Measurements from ENCODE around the gene PRKD2.

Gene PRKD2

DNA sequence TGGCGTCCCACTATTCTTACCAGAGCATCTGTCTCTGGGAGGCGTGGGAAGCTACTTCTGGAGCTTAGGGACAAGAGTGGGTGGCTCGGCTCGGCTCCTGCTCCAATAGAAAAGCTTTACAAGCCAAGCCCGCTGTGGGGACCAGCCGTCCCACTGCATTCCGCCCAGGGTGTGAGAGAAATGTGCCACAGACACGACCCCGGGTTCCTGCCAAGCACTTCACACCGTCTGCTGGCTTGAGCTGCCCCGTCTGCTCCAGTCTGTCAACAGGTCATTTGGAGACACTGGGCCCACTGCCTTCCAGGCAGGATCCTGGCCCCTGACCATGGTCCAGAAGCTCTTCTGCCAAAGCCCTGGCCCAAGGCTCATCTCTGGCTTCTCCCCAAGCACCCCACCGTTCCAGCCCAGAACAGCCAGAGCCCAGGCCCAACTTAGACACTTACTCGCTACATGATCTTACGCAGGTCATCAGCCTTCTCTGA, 22.4 kb upstream of the PRKD2 start:
- FAIRE-seq: no peak

DNA sequence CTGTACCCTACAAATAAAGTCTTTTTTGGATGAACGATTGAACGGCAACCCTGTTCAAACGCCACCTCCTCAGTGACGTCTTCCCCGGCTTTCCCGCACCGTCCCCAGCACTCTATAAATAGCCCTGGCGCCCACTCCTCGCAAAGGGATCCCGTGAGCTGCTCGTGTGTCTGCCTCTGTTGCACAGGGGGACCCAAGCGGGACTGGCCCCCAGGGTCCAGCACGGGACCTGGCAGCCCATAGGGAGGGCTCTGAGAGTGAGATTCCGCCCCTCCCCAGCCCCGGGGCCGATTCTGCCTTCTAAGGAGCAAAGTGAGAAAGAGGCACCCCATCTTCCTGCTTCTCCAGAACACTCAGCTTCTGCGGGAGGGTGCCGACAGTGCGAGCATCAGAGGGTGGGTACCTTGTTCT, 20.9 kb upstream of the PRKD2 start:
- FAIRE-seq: no peak

GRCh38 chr19:46737298-46737654, 20.4 kb upstream of the PRKD2 start:
- no peak for FAIRE-seq

DNA sequence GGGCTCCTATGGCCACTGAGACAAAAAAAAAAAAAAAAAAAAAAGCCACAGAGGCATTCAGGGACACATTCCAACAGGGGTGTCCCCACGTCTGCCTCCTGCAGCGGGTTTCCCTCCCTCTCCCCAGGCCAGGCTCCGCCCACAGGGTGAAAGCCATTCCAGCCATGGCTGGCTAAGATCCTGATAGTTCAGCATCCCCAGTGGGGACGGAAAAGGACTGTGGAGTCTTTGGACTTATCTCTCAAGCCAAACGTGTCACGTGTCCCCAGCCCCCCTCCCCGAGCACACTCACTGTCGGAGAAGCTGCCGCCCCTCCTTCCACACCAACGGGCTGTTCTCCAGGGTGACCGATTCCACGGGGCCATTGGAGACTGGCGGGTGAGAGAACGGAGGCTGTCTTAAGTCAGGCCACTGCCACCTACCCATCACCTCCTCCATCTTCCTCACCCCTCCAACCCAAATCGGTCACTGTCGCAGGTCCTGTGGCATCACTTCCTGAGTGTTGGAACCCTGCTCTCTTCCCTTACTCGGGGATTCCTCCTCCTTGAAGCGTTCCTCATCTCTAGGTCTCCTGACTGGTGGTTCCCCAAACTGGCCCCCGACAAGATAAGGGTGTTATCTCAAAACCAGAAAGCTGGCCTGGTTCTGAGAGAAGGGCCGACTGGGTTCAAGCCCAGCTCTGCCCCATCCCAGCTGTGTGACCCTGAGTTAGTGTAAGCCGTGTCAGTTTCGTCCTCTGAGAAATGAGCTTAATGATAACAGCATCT, 19.8 kb upstream of the PRKD2 start:
- no peak for FAIRE-seq

DNA sequence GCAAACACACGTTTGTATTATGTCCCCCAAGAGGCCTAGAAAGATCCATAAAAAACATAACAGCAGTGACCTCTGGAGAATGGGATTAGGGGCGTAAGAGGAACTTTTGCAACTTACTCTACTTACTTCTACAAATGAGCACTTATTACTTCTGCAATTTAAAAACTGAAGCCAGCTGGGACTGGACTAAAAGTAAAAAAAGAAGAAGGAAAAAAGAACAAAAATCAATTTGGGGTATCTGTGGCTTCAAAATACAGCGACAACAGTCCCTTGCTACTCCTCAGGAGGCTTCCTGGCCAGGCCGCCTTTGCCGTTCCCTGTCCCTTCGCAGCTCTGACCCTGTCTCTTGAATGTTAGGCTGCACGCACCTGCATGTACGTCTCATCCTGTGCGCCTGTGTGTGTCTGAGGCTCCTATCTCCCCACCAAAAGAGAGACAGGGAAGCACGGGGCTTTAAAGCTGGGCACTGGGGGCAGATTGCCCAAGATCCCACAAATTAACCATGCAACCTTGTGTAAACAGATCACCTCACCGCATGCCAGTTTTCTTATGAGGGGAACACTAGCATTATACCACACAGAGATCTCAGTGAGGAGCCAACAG, 16.9 kb upstream of the PRKD2 start:
- no peak for FAIRE-seq

DNA sequence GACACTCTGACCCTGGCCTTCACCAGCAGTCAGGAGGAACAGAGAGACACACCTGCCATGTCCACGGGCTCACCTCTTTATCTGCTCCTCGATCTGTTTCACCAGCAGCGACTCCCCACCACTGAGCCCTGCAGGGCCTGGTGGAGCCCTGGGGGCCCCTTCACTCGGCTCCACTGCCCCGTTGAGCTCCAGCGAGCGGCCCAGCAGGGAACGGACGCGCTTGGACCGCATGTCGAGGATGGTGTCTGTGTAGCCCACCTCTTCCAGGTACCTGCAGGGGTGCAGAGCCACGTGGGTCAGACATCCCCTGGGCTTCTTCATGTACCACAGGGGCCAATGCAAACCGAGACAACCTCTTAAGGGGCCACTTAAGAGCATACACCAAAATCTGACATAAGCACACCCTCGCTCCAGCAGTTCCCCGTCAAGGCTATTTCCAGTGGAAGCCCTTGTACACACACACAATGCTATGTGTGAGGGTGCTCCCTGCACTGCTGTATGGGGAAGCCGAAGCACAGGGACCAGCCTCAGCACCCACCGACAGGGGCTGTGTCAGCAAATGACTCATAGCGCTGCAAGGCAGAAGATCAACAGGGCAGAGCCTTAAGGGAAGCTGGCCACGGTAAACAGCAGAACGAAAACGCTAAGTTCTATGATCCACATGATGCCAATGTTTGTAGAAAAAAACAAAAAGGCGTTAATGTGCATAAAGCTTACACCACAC, 16.2 kb upstream of the PRKD2 start:
- no peak for FAIRE-seq

DNA sequence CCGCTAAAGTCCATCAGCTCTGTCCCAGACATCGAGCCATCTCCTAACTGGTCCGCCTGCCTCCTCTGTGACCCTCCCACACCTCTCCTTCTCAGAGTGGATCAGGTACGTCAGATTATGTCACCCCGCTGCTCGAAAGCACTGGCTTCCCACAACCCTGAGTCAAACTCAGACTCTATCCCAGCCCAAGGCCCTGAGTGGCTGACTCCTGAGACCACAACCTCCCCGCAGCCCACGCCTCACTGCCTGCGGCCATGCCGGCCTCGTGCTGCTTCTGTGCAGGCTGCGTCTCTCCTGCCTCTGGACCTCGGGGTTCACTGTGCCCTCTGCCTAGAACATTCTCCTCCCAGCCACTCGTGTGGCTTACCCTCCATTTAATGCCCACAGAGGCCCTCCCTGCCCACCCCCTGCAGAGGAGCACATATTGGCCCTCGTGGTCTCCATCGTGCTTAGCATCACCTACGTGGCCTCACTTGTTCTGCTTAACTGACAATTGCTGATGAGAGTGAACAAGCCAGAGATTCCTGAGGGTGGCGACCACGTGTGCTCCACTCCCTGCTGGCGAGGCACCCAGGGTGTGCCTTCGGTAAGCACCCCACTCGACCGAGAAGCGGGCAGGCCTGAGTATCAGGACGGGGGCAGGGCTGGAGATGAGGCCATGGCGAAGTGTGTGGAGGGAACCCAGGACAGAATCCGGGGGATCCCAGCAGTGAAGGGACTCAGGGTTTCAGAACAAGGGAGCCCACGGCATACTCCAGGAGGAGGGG, 15.4 kb upstream of the PRKD2 start:
- no peak for FAIRE-seq

DNA sequence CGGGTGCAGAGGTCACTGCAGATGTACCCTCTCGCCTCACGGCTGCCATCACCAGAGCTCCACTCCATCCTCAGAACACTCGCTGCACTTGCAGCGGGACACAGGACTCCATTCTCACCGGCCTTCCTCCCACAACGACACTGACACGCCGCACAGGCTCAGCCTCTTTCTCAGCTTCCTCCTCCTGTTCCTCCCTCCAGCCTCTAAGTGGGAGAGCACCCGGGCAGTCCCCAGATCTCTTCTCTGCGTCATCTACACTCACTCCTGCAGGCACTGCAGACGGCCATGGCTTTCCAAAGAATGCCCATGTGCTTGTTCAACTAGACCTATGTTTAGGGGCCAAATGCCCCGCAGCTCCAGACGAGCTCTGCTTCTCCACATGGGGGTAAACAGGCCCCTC, 14.7 kb upstream of the PRKD2 start:
- FAIRE-seq: no peak

GRCh38 chr19:46731007-46731501, 14.1 kb upstream of the PRKD2 start:
- FAIRE-seq: no peak

DNA sequence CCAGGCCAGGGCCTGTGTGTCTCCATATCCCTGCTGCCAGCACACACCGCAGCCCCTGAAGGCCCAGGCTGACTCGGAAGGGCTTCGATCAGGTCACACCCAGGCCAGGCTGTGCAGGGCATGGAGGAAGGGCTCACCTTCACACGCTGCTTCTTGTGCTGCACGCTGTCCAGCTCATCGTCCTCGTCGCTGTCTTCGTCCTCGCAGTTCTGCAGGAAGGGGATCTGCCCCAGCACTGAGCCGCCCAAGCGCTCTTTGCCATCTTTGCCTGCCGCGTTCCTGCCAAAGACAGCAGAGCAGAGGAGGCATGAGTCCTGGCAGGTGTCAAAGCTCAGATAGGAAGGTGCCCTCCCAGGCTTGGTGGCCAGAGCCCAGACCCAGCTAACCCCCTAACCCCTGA, 13.7 kb upstream of the PRKD2 start:
- FAIRE-seq: no peak

DNA sequence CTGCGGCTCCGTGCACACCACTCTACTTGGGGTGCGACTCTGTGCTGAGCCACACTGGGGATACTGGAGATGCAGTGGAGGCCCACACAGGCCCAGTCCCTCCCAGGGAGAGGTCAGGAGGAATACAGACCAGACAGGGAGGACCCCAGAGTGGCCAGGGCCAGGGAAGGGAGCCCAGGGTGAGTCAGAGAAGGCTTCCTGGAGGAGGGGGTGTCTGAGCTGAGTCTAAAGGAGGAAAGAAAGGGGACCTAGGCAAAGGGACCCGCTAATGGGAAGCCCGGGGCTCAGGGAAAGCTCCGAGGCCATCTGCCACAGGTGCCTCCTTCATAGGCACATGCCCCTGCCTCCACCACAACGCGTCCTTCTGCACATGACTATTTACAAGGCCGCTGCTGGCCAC, 13.3 kb upstream of the PRKD2 start:
- no peak for FAIRE-seq

GRCh38 chr19:46729696-46730095, 12.8 kb upstream of the PRKD2 start:
- FAIRE-seq: no peak

- FAIRE-seq: no peak
These were observed 11.9 kb upstream of the PRKD2 start for GRCh38 chr19:46728693-46729339.

- no peak for FAIRE-seq
These were observed 11.3 kb upstream of the PRKD2 start for GRCh38 chr19:46728208-46728607.

DNA sequence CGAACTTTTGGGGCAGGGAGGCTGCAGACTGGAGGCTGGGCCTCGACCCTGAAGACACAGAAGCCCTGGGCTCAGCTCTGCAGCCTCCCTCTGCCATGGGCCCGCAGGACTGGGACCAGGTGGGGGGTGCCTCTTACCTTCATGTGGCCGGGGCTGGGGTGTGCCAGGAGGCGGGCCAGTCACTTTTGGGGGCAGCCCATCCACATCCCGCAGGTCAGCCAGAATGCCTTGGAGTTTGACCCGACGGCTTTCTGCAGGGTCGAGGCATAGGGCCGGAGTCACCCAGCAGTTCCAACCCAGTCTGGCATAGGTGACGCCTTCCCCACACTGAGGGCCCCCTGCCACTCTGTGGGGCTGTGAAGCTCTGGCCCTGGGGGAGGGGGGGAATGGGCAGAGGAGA, 10.8 kb upstream of the PRKD2 start:
- no peak for FAIRE-seq

DNA sequence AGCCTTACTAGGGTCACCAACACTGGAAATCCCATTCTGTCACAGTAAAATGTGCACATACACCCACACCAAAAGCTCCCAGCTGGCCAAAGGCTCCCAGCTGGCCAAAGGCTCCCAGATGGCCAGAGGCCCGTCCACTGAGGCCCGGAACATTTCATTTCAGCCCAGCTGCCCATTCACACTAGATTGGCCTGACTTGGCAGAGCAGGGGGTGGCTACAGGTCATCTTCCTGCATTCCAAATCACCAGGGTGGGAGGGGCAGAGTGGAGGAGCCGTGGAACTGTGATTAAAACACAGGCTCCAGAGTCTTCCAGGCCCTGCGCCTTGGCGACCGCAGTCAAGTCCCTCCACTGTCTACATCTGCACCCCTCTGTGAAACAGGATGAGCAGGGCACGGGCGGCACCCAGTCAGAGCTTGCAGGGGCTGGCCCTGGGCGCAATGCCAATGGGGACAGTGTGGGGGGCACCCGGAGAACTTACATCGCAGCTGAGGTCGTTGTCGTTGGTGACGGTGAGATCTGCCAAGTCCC, 10.1 kb upstream of the PRKD2 start:
- no peak for FAIRE-seq

DNA sequence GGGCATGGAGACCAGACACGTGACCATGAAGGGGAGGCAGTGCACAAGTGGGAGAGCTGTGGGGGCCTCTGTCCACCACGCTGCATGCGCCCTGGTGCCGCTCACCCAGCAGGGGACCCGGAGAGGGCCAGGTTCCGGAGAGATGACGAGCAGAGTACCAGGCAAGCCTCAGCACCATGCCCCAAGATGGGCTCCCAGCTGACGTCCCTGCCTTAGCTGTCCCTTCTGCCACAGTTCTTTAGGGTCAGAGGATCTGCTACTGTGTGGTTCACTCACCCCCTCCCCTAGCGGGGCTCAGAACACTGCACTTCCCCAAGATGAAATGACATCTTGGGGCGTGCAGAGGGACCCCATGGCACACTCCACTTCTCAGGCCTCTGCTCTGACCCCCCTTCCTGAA, 9.6 kb upstream of the PRKD2 start:
- FAIRE-seq: no peak

DNA sequence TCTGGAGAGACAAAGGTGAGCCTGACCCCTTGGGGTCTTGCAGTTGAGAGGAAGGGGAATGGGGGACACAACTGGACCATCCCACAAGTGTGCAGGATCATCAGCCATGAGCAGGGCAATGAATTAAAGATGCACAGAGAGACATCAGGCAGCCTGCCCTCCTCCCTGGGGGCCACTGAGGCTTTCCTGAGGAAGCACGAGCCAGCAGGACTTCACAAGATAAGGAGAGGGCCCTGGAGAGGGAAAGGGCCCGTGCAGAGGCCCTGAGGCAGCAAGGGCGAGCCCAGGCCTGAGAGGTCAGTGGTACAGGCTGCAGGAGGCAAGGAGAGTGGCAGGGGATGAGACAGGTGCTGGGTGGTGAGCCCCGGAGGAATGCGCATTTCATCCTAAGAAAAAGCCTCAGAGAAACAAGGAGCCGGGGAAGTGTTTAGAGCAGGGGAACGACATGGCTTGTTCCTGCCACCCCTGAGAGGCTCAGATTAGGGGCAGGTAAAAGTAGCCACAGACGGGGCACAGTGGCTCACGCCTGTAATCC, 9.0 kb upstream of the PRKD2 start:
- FAIRE-seq: no peak

DNA sequence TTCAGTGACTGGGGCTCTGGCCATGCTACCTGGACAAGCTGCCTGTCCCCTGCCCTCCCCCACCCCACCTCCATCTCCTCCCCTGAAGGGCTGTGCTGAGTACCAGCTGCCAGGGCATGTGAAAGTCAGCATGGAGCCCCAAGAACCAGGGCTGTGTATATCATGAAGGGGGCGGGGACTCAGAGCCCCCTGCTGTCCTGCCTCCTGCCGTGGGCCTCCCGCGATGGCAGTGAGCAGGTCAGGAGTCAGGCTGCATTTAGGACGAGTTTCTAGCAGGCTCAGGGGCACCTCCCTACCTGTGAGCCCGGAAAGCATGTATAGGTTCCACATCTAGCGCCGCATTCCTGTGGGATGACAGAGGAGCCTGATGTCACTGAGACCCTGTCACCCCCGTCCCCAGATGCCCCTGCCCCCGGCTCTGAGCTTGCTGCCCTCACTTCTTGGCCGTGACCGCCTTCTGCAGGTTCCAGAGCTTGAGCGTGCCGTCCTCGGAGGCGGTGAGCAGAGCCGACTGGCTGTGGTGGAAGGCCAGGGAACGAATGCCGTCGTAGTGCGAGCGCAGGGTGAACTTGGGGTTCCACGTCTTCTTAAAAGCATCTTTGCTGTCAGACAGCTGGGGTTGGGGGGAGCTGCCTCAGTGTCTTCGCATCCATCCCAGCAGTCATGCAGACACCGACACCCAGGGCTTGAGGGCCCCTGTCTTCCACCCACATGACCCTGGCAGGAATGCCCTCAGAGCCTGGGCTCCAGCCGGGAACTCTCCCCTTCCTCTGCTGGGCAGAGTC, 8.3 kb upstream of the PRKD2 start:
- no peak for FAIRE-seq

GRCh38 chr19:46724468-46724867, 7.6 kb upstream of the PRKD2 start:
- no peak for FAIRE-seq

DNA sequence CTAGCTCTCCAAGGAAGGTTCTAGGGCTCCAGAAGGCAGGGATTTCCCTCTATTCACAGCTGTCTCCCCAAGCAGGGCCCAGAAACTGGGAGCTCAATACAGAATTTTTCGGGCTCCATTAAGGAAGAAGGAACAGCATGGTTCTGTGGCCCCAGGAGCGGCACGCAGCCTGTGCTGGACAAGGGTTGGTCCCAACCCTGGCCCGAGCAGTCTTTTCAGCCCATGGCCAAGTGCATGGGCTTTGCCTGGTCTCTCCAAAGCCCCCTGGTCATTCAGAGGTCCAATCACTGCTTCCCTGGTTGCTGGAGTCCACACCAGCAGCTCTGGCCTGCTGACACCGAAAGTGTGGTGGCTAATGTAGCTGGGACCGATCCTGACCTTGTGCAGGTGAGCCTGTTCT, 6.6 kb upstream of the PRKD2 start:
- no peak for FAIRE-seq
